PC-9 (cell line): ENCODE measurements around the gene BMERB1.

Source experiments
- EZH2 ChIP-seq: fragments of 200-600 bp; sonication (generic); IDR thresholded peaks from 2 replicates; pipeline ENCODE4 v1.8.0; 2017; ENCODE audit warnings: antibody characterized with exemption, low read depth
- TF ChIP-seq, protein P1 (sequence below): fragments of 200-600 bp; sonication (generic); conservative IDR thresholded peaks from 2 replicates; pipeline ENCODE4 v1.6.1; 2017; ENCODE audit warnings: mixed run types, antibody characterized with exemption, mild to moderate bottlenecking, moderate library complexity

DNA sequence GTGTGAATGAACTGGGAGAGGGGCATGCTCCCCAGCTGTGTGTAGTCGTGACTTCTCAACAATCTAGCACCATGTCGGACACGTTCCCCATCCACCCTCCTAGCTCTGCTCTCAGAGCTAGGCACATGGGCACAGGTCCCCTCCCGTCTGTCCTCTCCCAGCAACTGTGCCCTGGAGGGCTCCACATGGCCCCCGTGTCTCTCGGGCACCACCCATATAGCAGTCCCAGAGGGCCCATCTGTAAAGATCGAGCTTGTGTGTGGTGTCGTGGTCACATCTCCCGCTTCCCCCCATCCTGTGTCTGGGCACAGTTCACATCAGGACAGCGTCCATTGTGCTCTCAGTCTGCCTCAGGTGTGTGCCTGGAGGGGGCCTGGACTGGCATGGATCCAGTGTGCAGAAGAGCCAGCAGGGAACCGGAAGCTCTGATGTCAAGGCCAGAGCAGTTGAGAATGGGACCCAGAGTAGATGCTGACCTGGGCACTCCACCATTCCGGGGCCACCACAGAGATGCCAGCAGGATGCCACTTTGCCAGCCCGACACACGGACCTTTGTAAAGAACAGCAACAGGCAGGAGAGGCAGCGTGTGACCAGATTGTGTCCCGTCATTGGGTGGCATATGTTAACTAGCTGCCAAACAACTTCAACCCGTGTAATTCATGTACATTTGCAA lies 152.9 kb downstream of the BMERB1 start:
- TF ChIP-seq, protein P1, sequence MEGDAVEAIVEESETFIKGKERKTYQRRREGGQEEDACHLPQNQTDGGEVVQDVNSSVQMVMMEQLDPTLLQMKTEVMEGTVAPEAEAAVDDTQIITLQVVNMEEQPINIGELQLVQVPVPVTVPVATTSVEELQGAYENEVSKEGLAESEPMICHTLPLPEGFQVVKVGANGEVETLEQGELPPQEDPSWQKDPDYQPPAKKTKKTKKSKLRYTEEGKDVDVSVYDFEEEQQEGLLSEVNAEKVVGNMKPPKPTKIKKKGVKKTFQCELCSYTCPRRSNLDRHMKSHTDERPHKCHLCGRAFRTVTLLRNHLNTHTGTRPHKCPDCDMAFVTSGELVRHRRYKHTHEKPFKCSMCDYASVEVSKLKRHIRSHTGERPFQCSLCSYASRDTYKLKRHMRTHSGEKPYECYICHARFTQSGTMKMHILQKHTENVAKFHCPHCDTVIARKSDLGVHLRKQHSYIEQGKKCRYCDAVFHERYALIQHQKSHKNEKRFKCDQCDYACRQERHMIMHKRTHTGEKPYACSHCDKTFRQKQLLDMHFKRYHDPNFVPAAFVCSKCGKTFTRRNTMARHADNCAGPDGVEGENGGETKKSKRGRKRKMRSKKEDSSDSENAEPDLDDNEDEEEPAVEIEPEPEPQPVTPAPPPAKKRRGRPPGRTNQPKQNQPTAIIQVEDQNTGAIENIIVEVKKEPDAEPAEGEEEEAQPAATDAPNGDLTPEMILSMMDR: no peak
- TF ChIP-seq EZH2: no peak
